Ectodermal cell (in vitro differentiated cells): ENCODE results near the gene LIMS2.

Source experiments
- H3K27ac ChIP-seq: 2 replicates; pipeline ENCODE4 v1.7.0; 2013; ENCODE audit warnings: mild to moderate bottlenecking, low read depth, low read length; ENCODE audit not compliant: insufficient read depth, poor library complexity, severe bottlenecking
- H3K27me3 ChIP-seq: 2 replicates; pipeline ENCODE4 v1.7.0; 2013; ENCODE audit warnings: mild to moderate bottlenecking, low read length; ENCODE audit not compliant: insufficient read depth, control insufficient read depth, poor library complexity, severe bottlenecking
- H3K36me3 ChIP-seq: one replicate; pipeline ENCODE4 v1.7.0; 2013; ENCODE audit warnings: low read length; ENCODE audit not compliant: control insufficient read depth, insufficient read depth
- H3K4me1 ChIP-seq: one replicate; pipeline ENCODE4 v1.7.0; 2013; ENCODE audit warnings: low read length; ENCODE audit not compliant: control insufficient read depth, insufficient read depth
- H3K4me3 ChIP-seq: 2 replicates; pipeline ENCODE4 v1.7.0; 2013; ENCODE audit warnings: low read depth, low read length, control low read depth; ENCODE audit not compliant: insufficient read depth
- H3K9me3 ChIP-seq: 2 replicates; pipeline ENCODE4 v1.7.0; 2013; ENCODE audit warnings: mild to moderate bottlenecking, low read length, moderate library complexity; ENCODE audit not compliant: control insufficient read depth
- WGBS, 2 experiments: methylation state at CpG; one replicate each; pipeline ENCODE4 v1.1.7; 2013; ENCODE audit warnings: missing lambda C conversion rate in 2 of 2; 5-methylcytosine and 5-hydroxymethylcytosine counted together

Gene LIMS2

DNA sequence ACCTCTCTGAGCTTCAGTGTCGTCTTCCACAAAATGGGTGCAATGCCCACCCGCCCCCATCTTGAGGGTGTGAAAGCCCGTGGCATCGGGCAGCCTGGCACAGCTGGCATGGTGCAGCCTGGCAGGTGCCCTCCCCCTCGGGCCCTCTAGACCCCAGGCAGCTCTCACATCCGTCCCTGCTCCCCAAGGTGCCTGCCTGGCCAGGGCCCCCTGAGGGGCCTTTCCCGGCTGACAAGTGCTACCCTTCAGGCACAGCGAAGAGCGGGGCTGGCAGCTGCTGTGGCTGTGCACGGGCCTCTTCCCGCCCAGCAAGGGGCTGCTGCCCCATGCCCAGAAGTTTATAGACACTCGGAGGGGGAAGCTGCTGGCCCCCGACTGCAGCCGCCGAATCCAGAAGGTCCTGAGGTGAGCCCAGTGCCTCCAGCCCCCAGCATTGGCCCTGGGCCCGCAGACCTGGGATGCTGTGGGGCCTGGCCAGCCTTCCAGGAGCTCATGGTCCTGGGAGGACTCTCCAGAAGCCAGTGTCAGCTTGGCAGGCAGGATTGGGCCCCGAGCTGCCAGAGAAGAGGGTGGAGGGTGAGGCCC lies 43.2 kb downstream of the LIMS2 start:
- no peak overlapping the region for H3K27ac ChIP-seq
- no peaks in the 10 kb centered on the region for H3K36me3 ChIP-seq
- no peaks in the 10 kb centered on the region for H3K27me3 ChIP-seq
- H3K9me3 ChIP-seq = no peaks in the 10 kb centered on the region
- no peak overlapping the region for H3K4me3 ChIP-seq
- WGBS, 2 experiments = 82% methylated on average over 17 of the region's 17 CpGs
- no peaks in the 10 kb centered on the region for H3K4me1 ChIP-seq

DNA sequence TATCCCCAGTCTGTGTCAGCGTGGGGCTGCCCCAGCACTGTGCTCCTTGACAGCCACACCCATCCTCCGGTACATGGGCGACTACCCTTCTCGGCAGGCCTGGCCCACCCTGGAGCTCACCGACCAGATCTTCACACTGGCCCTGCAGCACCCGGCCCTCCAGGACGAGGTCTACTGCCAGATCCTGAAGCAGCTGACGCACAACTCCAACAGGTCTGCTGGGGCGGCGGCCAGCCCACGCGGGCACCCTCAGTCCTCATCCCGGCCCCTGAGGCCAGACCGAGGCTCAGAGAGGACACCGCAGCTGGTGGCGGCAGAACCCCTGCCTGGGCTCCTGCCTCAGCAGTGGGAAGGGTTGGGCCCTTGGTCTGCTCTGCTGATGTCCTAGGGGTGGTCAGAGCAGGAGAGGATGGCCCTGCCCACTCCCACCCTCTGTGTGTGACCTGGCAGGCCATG lies 43.8 kb downstream of the LIMS2 start:
- Histone ChIP-seq H3K9me3 (no peaks in the 10 kb centered on the region), H3K4me1 (no peaks in the 10 kb centered on the region), H3K36me3 (no peaks in the 10 kb centered on the region), H3K4me3 (no peak overlapping the region), H3K27ac (no peak overlapping the region), H3K27me3 (no peaks in the 10 kb centered on the region)
- 88 to 89% methylated on average over 16 of the region's 16 CpGs for WGBS, 2 experiments

DNA sequence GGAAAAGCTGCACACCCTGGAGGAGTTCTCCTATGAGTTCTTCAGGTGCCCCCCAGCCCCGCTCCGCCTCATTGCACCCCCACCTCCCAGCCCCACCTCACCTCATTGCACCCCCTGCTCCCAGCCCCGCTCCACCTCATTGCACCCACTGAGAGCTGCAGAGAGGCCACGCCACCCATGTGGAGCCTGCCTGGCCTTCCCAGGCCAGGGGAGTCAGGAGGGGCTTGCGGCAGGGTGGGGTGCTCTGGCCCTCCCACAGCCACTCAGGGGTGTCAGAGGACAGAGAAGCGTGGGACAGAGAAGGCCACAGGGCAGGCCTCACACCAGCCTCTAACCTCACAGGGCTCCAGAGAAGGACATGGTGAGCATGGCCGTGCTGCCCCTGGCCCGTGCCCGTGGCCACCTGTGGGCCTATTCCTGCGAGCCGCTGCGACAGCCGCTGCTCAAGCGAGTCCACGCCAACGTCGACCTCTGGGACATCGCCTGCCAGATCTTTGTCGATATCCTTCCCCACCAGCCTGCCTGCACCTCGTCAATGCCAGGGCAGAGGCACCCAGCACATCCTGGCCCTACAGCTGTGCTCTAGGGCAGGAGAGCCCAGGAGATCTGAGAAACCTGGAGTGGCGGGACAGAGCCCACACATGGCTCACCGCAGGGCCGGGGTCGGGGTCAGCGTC lies 44.3 kb downstream of the LIMS2 start:
- no peak overlapping the region for H3K4me3 ChIP-seq
- H3K4me1 ChIP-seq = no peaks in the 10 kb centered on the region
- H3K27me3 ChIP-seq = no peaks in the 10 kb centered on the region
- H3K36me3 ChIP-seq = no peaks in the 10 kb centered on the region
- H3K9me3 ChIP-seq = no peaks in the 10 kb centered on the region
- 94% methylated on average over 25 of the region's 25 CpGs for WGBS, 2 experiments
- H3K27ac ChIP-seq = no peak overlapping the region

DNA sequence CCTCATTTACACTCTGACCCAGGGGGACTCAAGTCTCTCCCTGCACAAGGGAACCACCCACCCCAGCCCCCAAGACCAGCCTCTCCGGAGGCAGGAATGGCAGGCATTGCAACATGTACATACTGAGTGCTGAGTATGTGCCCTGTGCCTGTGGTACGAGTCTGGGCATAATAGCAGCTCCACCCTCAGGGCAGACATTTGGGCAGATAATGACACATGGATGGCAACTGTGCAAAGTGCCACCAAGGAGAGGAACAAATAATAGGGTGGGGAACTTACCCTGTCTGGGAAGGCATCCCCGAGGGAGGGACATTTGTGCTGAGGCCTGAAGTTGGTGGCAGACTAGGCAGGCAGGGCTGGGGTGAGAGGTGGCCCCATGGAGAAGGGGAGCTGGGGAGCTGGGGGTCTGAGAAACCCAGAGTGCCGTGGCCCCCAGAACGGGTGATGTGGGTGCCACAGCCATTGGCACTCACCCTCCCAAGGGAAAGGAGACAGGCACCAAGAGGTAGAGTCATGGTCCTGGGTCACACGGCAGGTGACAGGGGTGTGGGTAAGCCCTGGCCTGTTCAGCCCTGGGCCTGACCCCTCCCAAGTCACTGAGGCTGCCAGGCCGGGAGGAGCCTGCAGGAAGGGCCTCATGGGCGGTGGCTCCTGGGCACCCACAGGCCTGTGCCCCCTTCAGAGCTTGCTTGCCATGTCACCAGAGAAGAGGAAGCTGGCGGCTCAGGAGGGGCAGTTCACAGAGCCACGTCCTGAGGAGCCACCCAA lies 45.0 kb downstream of the LIMS2 start:
- H3K4me3 ChIP-seq = no peak overlapping the region
- WGBS, 2 experiments = 92% methylated on average over 10 of the region's 10 CpGs
- no peak overlapping the region for H3K27ac ChIP-seq
- no peaks in the 10 kb centered on the region for H3K4me1 ChIP-seq
- no peaks in the 10 kb centered on the region for H3K36me3 ChIP-seq
- H3K9me3 ChIP-seq = no peaks in the 10 kb centered on the region
- H3K27me3 ChIP-seq = no peaks in the 10 kb centered on the region

DNA sequence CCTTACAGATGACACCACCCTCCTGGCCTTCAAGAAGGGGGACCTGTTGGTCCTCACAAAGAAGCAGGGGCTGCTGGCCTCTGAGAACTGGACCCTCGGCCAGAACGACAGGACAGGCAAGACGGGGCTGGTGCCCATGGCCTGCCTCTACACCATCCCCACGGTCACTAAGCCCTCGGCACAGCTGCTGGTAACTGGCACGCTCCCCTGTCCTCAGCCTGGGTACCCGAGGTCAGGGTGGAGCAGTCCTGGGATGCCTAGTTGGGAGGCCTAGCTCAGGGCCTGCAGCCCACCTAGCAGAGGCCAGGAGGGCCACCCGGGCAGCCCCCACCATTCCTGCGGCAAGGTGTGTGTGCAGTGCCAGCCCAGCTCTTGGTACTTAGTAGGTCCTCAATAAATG lies 45.7 kb downstream of the LIMS2 start:
- 90 to 91% methylated on average over 9 of the region's 9 CpGs for WGBS, 2 experiments
- no peak overlapping the region for H3K27ac ChIP-seq

DNA sequence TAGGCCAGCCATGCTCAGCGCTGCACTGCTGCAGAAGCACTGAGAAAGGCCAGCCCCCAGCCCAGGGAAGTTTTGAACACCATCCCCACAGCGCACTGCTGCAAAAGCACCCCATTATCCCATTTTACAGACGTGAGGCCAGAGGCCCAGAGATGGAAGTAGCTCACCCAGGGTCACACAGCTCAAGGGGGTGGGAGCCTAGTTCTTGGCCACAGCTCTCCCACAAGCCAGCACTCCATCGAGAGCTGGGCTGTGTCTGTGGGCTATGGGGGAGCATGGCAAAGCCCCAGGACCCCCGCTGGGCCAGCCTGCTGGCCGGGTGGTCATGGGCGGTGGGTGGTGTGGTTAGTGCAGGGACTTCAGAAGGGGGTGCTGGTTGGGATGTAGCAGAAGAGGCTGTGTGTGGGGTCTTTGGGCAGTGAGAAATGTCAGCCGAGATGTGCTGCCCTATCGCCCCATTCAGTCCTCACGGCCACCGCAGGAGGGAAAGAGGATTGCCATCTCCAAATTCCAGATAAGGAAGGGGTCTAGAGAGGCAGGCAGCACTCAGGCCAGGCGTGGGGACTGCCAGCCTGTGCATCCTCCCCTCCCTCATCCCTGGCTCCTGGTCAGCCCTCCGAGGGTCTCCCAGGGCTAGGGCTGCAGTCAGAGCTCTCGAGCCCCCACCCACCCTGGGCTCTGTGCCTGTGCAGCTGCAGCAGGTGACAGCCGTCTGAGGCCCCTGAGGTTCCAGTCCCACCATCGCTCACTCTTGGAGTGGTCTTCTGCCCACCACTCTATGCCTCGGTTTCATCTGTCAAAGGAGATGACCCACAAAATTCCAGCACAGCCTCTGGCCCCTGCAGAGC lies 46.3 kb downstream of the LIMS2 start:
- H3K4me1 ChIP-seq = no peaks in the 10 kb centered on the region
- H3K9me3 ChIP-seq = no peaks in the 10 kb centered on the region
- WGBS, 2 experiments = 89% methylated on average over 17 of the region's 17 CpGs
- H3K27ac ChIP-seq = no peak overlapping the region
- H3K4me3 ChIP-seq = no peak overlapping the region
- H3K27me3 ChIP-seq = no peaks in the 10 kb centered on the region
- no peaks in the 10 kb centered on the region for H3K36me3 ChIP-seq

More for the DNA sequence above, 45.7 kb downstream of the LIMS2 start:
- Histone ChIP-seq H3K4me3 (no peak overlapping the region), H3K4me1 (no peaks in the 10 kb centered on the region), H3K36me3 (no peaks in the 10 kb centered on the region), H3K27me3 (no peaks in the 10 kb centered on the region), H3K9me3 (no peaks in the 10 kb centered on the region)

DNA sequence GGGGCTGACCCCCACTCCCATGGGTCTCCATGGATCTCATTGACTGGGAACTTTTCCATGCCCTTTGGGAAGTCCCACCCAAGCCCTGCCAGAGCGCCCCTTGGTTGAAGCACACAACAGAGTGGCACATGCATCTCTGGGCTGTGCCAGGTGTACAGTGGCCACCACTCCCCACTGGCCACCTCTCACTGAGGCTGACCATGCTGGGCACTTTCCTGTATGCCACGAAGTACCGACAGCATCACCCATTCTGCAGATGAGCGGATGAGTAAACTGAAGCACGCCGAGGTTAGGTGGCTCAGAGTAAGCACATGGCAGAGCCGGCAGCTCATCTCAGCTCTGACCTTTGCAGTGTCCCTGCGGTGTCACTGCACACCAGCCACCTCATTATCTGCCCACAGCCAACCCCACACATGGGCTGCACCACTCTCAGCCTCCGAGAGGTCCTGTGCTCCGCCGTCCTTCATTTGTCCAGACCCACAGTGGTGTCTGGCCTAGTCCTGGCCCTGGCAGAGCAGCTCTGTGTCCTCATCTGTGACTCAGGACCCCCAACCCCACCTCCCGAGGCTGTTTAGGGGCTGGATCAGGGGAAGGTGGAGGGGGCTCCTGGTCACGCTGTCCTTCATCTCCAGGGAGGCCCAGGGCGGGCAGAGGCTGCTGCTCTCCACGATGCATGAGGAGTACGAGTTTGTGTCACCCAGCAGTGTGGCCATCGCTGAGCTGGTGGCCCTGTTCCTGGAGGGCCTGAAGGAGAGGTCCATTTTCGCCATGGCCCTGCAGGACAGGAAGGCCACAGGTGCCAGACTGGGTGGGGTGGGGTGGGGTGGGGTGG lies 47.4 kb downstream of the LIMS2 start:
- Histone ChIP-seq H3K9me3 (no peaks in the 10 kb centered on the region), H3K4me1 (no peaks in the 10 kb centered on the region), H3K27ac (no peak overlapping the region), H3K4me3 (no peak overlapping the region), H3K27me3 (no peaks in the 10 kb centered on the region), H3K36me3 (no peaks in the 10 kb centered on the region)
- 94 to 95% methylated on average over 18 of the region's 18 CpGs for WGBS, 2 experiments

DNA sequence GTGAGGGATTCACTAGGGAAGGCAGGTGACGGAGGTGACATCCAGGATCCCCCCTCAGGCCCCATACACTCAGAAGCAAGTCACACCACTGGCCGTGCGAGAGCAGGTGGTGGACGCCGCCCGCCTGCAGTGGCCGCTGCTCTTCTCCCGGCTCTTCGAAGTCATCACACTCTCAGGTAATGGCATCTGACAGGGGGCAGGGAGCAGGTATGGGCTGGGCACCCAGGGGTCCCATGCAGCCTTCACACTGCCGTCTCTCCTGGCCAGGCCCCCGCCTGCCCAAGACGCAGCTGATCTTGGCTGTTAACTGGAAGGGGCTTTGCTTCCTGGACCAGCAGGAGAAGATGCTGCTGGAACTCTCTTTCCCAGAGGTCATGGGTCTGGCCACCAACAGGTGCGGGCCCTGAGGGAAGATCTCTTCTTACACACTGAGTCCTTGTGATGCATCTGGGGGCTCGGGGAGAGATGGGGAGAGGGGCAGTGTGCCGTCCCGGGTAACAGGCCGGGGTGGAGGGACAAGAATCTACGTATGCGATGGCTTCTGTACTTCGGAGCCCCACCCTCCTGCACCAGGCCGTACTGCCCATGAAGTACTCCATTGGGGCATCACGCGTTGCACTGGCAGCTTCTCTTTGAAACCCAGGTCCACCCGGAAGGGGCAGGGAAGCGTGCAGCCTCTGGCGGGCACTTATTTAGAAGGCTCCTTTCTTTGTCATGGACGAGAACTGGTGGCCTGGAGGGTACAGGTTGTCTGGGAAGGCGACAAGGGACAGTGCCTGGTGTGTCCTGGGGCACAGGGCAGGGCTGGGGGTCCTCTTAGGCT lies 48.2 kb downstream of the LIMS2 start:
- 92 to 95% methylated on average over 28 of the region's 28 CpGs for WGBS, 2 experiments
- Histone ChIP-seq H3K27ac (no peak overlapping the region), H3K36me3 (no peaks in the 10 kb centered on the region), H3K4me1 (no peaks in the 10 kb centered on the region), H3K27me3 (no peaks in the 10 kb centered on the region), H3K9me3 (no peaks in the 10 kb centered on the region), H3K4me3 (no peak overlapping the region)

DNA sequence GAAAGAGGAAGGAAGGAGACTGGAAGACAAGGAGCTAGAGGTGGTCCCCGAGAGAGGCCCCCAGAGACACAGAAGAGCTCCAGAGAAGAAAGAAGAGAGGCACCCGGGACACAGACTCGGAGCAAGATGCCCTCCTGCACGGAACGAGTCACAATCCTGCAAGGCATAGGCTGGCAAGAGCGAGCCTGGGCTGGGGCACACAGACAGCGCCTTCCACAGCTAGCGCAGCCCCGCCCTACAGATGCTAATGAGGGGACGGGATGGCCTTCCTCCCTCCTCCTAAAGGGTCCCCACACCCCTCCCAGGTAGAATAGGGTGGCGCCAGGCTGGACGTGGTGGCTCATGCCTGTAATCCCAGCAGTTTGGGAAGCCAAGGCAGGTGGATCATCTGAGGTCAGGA lies 49.2 kb downstream of the LIMS2 start:
- 81 to 82% methylated on average over 12 of the region's 12 CpGs for WGBS, 2 experiments
- no peaks in the 10 kb centered on the region for H3K27me3 ChIP-seq

More for the DNA sequence above, 49.2 kb downstream of the LIMS2 start:
- Histone ChIP-seq H3K9me3 (no peaks in the 10 kb centered on the region), H3K4me1 (no peaks in the 10 kb centered on the region), H3K27ac (no peak overlapping the region), H3K4me3 (no peak overlapping the region), H3K36me3 (no peaks in the 10 kb centered on the region)
